Fibroblast of lung (primary cell): ENCODE data around the gene SLC25A18.

Experiments
- CTCF ChIP-seq, 2 donors: IDR thresholded peaks in 1 of 2; conservative IDR thresholded peaks in 1 of 2; 1 replicate in 1 of 2; 2 replicates in 1 of 2; pipeline ENCODE4 v1.5.1; 2011 to 2012; ENCODE audit warnings: low read length in 2 of 2, control low read depth in 1 of 2, inconsistent platforms in 1 of 2, low read depth in 1 of 2, mild to moderate bottlenecking in 1 of 2
- EZH2 ChIP-seq: IDR thresholded peaks from 2 replicates; pipeline ENCODE4 v1.5.1; 2012; ENCODE audit warnings: low read length, control low read depth, mild to moderate bottlenecking; ENCODE audit errors: missing control alignments

- TF ChIP-seq CTCF (conservative IDR thresholded peaks at IDR 0.05 in 1 of 2, IDR thresholded peaks at IDR 0.05 in 1 of 2; ENCODE audit: low read depth in 1 of 2, low read length in 2 of 2) (no peak), EZH2 (no peak)
These were observed 32.9 kb downstream of the SLC25A18 start for GRCh38 chr22:17596226-17596625.
